Activated T-helper 17 cell treated with anti-CD3 and anti-CD28 coated beads, Interleukin-2, amount 50 U/mL, for 72 hours (primary cell): ENCODE measurements around the gene FOXN1. TPM values are rescaled to one million over a fixed set of nuclear protein-coding genes. Genes with fewer than 3 reads are reported as not detected.

Experiments used
- ATAC-seq: fragments of 150-1000 bp; cut with Tn5 transposase; replicated peaks from 2 replicates; pipeline ENCODE4 v1.10.0; 2021; ENCODE audit warnings: mild to moderate bottlenecking, moderate library complexity
- H3K27ac Mint-ChIP-seq: one replicate; pipeline ENCODE4 v1.8.0; 2022; ENCODE audit warnings: mixed read lengths
- H3K27me3 Mint-ChIP-seq: one replicate; pipeline ENCODE4 v1.8.0; 2022; ENCODE audit warnings: mixed read lengths
- H3K36me3 Mint-ChIP-seq: one replicate; pipeline ENCODE4 v1.8.0; 2022; ENCODE audit warnings: low read depth, mild to moderate bottlenecking, mixed read lengths
- H3K4me1 Mint-ChIP-seq: one replicate; pipeline ENCODE4 v1.8.0; 2022; ENCODE audit warnings: mixed read lengths
- H3K4me3 Mint-ChIP-seq: one replicate; pipeline ENCODE4 v1.8.0; 2022; ENCODE audit warnings: mild to moderate bottlenecking, mixed read lengths
- H3K9me3 Mint-ChIP-seq: one replicate; pipeline ENCODE4 v1.8.0; 2022; ENCODE audit warnings: mixed read lengths
- total RNA-seq, 2 donors: library from RNA; stranded (reverse); gene quantifications; one replicate each; pipeline ENCODE4 v1.2.3, GENCODE V29; 2022

The FOXN1 gene
- total RNA-seq, 2 donors from 2014 or later = not detected

DNA sequence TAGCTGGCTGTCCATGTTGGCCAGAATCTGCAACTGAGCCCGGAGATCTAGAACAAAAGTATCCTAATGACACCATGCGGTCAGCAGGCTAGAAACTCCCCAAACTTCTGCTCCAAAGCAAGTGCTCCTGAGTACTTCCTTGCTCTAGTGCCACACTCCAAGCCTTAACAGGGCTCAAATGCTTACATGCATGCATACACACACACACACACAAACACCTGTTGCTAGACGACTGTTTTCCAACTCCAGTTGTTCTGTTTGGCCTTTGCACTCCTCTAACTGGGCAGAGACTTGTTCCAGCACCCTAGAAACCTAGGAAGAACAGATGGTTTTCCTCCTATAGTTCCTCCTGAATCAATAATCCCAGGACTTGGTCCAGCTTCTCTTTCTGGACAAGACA, 78.3 kb downstream of the FOXN1 start:
- Mint-ChIP-seq H3K36me3 (peaks cover 30% of the 10 kb centered on the region), H3K4me3 (no peak overlapping the region), H3K4me1 (peaks cover 15% of the 10 kb centered on the region), H3K27me3 (no peaks in the 10 kb centered on the region), H3K27ac (no peak overlapping the region), H3K9me3 (no peaks in the 10 kb centered on the region)
- ATAC-seq = no peak

DNA sequence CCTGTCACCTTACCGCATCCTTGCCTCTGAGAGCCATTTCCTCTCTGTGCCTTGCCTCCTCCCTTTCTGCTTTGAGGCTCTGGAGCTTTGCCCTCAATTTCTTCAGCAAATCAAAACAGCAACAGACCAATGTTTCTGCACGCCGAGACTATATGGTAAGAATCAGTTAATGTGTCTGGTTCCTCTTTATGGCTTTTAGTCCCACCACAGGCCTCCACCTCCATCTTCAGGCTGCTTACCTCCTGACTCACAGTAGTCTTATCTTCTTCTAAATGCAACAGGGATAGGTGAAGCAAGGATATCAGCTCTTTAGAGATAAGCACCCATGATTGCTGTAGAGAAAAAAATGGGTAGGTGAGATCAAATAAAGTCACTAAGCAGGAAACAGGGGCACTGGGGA, 79.7 kb downstream of the FOXN1 start:
- peaks cover under 1% of the 10 kb centered on the region for H3K4me1 Mint-ChIP-seq
- H3K9me3 Mint-ChIP-seq = no peaks in the 10 kb centered on the region
- ATAC-seq = no peak
- H3K27ac Mint-ChIP-seq = no peak overlapping the region
- no peak overlapping the region for H3K4me3 Mint-ChIP-seq
- H3K36me3 Mint-ChIP-seq = peaks cover 25% of the 10 kb centered on the region
- no peaks in the 10 kb centered on the region for H3K27me3 Mint-ChIP-seq

Other genes starting within 250 kb of the FOXN1 start
- gene TMEM97, start 187.1 kb upstream of the FOXN1 start, total RNA-seq = 10 to 100 TPM; 25.0 to 41.0 TPM
- 10 to 100 TPM; 17.5 to 21.3 TPM for gene IFT20, start 170.9 kb upstream of the FOXN1 start, total RNA-seq
- gene TNFAIP1, start 170.6 kb upstream of the FOXN1 start, total RNA-seq = 10 to 100 TPM; 24.9 to 30.0 TPM
- 100 to 1,000 TPM in 1 of 2 donors, 10 to 100 TPM in 1; 48.9 to 109 TPM for gene POLDIP2, start 148.8 kb upstream of the FOXN1 start, total RNA-seq
- gene SEBOX, start 141.1 kb upstream of the FOXN1 start, total RNA-seq = not detected
- gene VTN, start 136.0 kb upstream of the FOXN1 start, total RNA-seq = under 1 TPM; 0.16 to 0.43 TPM
- gene SARM1, start 134.7 kb upstream of the FOXN1 start, total RNA-seq = 10 to 100 TPM; 30.1 to 33.7 TPM
- 1 to 10 TPM; 2.5 to 4.4 TPM for gene SLC46A1, start 100.1 kb upstream of the FOXN1 start, total RNA-seq
- not detected for gene SLC13A2, start 32.7 kb upstream of the FOXN1 start, total RNA-seq
- 10 to 100 TPM; 39.1 to 67.7 TPM for gene UNC119, start 46.3 kb downstream of the FOXN1 start, total RNA-seq
- 10 to 100 TPM; 33.2 to 38.9 TPM for gene PIGS, start 65.2 kb downstream of the FOXN1 start, total RNA-seq
- 100 to 1,000 TPM in 1 of 2 donors, 10 to 100 TPM in 1; 55.0 to 335 TPM for gene ALDOC, start 70.5 kb downstream of the FOXN1 start, total RNA-seq
- gene SPAG5, start 92.7 kb downstream of the FOXN1 start, total RNA-seq = 100 to 1,000 TPM; 140 to 195 TPM
- 10 to 100 TPM; 25.5 to 36.3 TPM for gene RSKR, start 107.8 kb downstream of the FOXN1 start, total RNA-seq
- gene BLTP2, start 138.8 kb downstream of the FOXN1 start, total RNA-seq = 100 to 1,000 TPM; 134 to 226 TPM
- gene SDF2, start 155.6 kb downstream of the FOXN1 start, total RNA-seq = 10 to 100 TPM; 48.3 to 48.6 TPM
- gene SUPT6H, start 155.9 kb downstream of the FOXN1 start, total RNA-seq = 10 to 100 TPM; 80.2 to 89.1 TPM
- gene PROCA1, start 205.5 kb downstream of the FOXN1 start, total RNA-seq = 10 to 100 TPM in 1 of 2 donors, 1 to 10 TPM in 1; 4.4 to 12.4 TPM
- 10 to 100 TPM in 1 of 2 donors, 1 to 10 TPM in 1; 4.1 to 22.4 TPM for gene RAB34, start 211.5 kb downstream of the FOXN1 start, total RNA-seq
- gene RPL23A, start 213.6 kb downstream of the FOXN1 start, total RNA-seq = 1,000 to 10,000 TPM; 2,238 to 2,546 TPM
- 10 to 100 TPM in 1 of 2 donors, 1 to 10 TPM in 1; 4.8 to 13.4 TPM for gene TLCD1, start 219.9 kb downstream of the FOXN1 start, total RNA-seq
- 1 to 10 TPM; 4.9 to 9.2 TPM for gene NEK8, start 222.4 kb downstream of the FOXN1 start, total RNA-seq
- gene TRAF4, start 237.7 kb downstream of the FOXN1 start, total RNA-seq = 100 to 1,000 TPM in 1 of 2 donors, 10 to 100 TPM in 1; 78.4 to 181 TPM